HEK293 (cell line): Measurements from ENCODE around the gene NFATC3.
A peak's percentile ranks its signal among the peaks of the same experiment; 100 is the strongest.

Source experiments
- GLI4 ChIP-seq: fragments of 450-650 bp; formaldehyde crosslinking; IDR thresholded peaks from 2 replicates; pipeline ENCODE4 v1.5.1; 2016; ENCODE audit warnings: missing biosample characterization, missing genetic modification characterization
- GLIS1 ChIP-seq: fragments of 450-650 bp; formaldehyde crosslinking; IDR thresholded peaks from 2 replicates; pipeline ENCODE4 v1.5.1; 2016; ENCODE audit warnings: missing biosample characterization, missing genetic modification characterization
- KLF16 ChIP-seq: fragments of 450-650 bp; formaldehyde crosslinking; IDR thresholded peaks from 2 replicates; pipeline ENCODE4 v1.5.1; 2017; ENCODE audit warnings: missing biosample characterization, missing genetic modification characterization
- KLF8 ChIP-seq: fragments of 450-650 bp; formaldehyde crosslinking; IDR thresholded peaks from 2 replicates; pipeline ENCODE4 v1.5.1; 2016; ENCODE audit warnings: missing biosample characterization, missing genetic modification characterization
- OVOL3 ChIP-seq: fragments of 450-650 bp; formaldehyde crosslinking; IDR thresholded peaks from 2 replicates; pipeline ENCODE4 v1.5.1; 2016; ENCODE audit warnings: missing biosample characterization, missing genetic modification characterization
- ZBTB20 ChIP-seq: fragments of 450-650 bp; formaldehyde crosslinking; IDR thresholded peaks from 2 replicates; pipeline ENCODE4 v1.5.1; 2016; ENCODE audit warnings: missing biosample characterization, missing genetic modification characterization
- ZBTB7A ChIP-seq: fragments of 450-650 bp; formaldehyde crosslinking; IDR thresholded peaks from 2 replicates; pipeline ENCODE4 v1.5.1; 2016; ENCODE audit warnings: low read depth, missing biosample characterization, missing genetic modification characterization
- ZBTB8A ChIP-seq: fragments of 450-650 bp; formaldehyde crosslinking; IDR thresholded peaks from 2 replicates; pipeline ENCODE4 v1.5.1; 2016; ENCODE audit warnings: missing biosample characterization, missing genetic modification characterization
- ZFHX2 ChIP-seq: fragments of 450-650 bp; formaldehyde crosslinking; conservative IDR thresholded peaks from 2 replicates; pipeline ENCODE4 v1.5.1; 2016; ENCODE audit warnings: missing biosample characterization, missing genetic modification characterization
- ZNF133 ChIP-seq: fragments of 450-650 bp; formaldehyde crosslinking; IDR thresholded peaks from 2 replicates; pipeline ENCODE4 v1.5.1; 2016; ENCODE audit warnings: missing biosample characterization, missing genetic modification characterization
- ZNF19 ChIP-seq: fragments of 450-650 bp; formaldehyde crosslinking; IDR thresholded peaks from 2 replicates; pipeline ENCODE4; 2016; ENCODE audit warnings: missing biosample characterization, missing genetic modification characterization, low read depth
- ZNF211 ChIP-seq: fragments of 450-650 bp; formaldehyde crosslinking; IDR thresholded peaks from 2 replicates; pipeline ENCODE4 v1.5.1; 2016; ENCODE audit warnings: low read depth, missing biosample characterization, missing genetic modification characterization
- ZNF335 ChIP-seq: fragments of 450-650 bp; formaldehyde crosslinking; conservative IDR thresholded peaks from 2 replicates; pipeline ENCODE4 v1.5.1; 2016; ENCODE audit warnings: missing biosample characterization, missing genetic modification characterization
- ZNF354C ChIP-seq: fragments of 450-650 bp; formaldehyde crosslinking; IDR thresholded peaks from 2 replicates; pipeline ENCODE4 v1.5.1; 2016; ENCODE audit warnings: missing biosample characterization, missing genetic modification characterization, low read depth, borderline replicate concordance
- ZNF544 ChIP-seq: fragments of 450-650 bp; formaldehyde crosslinking; IDR thresholded peaks from 2 replicates; pipeline ENCODE4 v1.5.0; 2017; ENCODE audit warnings: missing biosample characterization, missing genetic modification characterization
- ZNF621 ChIP-seq: fragments of 450-650 bp; formaldehyde crosslinking; IDR thresholded peaks from 2 replicates; pipeline ENCODE4 v1.5.1; 2017; ENCODE audit warnings: missing biosample characterization, missing genetic modification characterization
- ZNF623 ChIP-seq: fragments of 450-650 bp; formaldehyde crosslinking; IDR thresholded peaks from 2 replicates; pipeline ENCODE4 v1.5.1; 2016; ENCODE audit warnings: missing biosample characterization, missing genetic modification characterization
- ZNF629 ChIP-seq: fragments of 450-650 bp; formaldehyde crosslinking; IDR thresholded peaks from 2 replicates; pipeline ENCODE4 v1.5.1; 2017; ENCODE audit warnings: missing biosample characterization, missing genetic modification characterization
- ZNF76 ChIP-seq: fragments of 450-650 bp; formaldehyde crosslinking; IDR thresholded peaks from 2 replicates; pipeline ENCODE4; 2016; ENCODE audit warnings: low read depth, missing biosample characterization, missing genetic modification characterization, borderline replicate concordance
- ZNF830 ChIP-seq: fragments of 450-650 bp; IDR thresholded peaks from 2 replicates; pipeline ENCODE4 v1.5.0; 2018; ENCODE audit warnings: missing biosample characterization, missing genetic modification characterization, low read depth, mild to moderate bottlenecking, moderate library complexity
- ZNF843 ChIP-seq: fragments of 450-650 bp; formaldehyde crosslinking; IDR thresholded peaks from 2 replicates; pipeline ENCODE4 v1.5.1; 2016; ENCODE audit warnings: missing biosample characterization, missing genetic modification characterization
- TF ChIP-seq, protein P1 (sequence below): fragments of 450-650 bp; formaldehyde crosslinking; conservative IDR thresholded peaks from 2 replicates; pipeline ENCODE4 v1.5.1; 2016; ENCODE audit warnings: low read depth, missing biosample characterization, missing genetic modification characterization
- TF ChIP-seq, protein P2 (sequence below): fragments of 450-650 bp; formaldehyde crosslinking; optimal IDR thresholded peaks from 2 replicates; pipeline ENCODE3; 2016; ENCODE audit warnings: missing biosample characterization, mild to moderate bottlenecking, missing genetic modification characterization
- TF ChIP-seq, protein P3 (sequence below): fragments of 450-650 bp; formaldehyde crosslinking; IDR thresholded peaks from 2 replicates; pipeline ENCODE4 v1.5.1; 2016; ENCODE audit warnings: missing biosample characterization, missing genetic modification characterization
- TF ChIP-seq, protein P4 (sequence below): fragments of 450-650 bp; formaldehyde crosslinking; IDR thresholded peaks from 2 replicates; pipeline ENCODE4 v1.5.1; 2017; ENCODE audit warnings: missing biosample characterization, missing genetic modification characterization
- TF ChIP-seq, protein P5 (sequence below): fragments of 450-650 bp; formaldehyde crosslinking; IDR thresholded peaks from 2 replicates; pipeline ENCODE4 v1.5.1; 2016; ENCODE audit warnings: missing biosample characterization, missing genetic modification characterization

The NFATC3 gene

DNA sequence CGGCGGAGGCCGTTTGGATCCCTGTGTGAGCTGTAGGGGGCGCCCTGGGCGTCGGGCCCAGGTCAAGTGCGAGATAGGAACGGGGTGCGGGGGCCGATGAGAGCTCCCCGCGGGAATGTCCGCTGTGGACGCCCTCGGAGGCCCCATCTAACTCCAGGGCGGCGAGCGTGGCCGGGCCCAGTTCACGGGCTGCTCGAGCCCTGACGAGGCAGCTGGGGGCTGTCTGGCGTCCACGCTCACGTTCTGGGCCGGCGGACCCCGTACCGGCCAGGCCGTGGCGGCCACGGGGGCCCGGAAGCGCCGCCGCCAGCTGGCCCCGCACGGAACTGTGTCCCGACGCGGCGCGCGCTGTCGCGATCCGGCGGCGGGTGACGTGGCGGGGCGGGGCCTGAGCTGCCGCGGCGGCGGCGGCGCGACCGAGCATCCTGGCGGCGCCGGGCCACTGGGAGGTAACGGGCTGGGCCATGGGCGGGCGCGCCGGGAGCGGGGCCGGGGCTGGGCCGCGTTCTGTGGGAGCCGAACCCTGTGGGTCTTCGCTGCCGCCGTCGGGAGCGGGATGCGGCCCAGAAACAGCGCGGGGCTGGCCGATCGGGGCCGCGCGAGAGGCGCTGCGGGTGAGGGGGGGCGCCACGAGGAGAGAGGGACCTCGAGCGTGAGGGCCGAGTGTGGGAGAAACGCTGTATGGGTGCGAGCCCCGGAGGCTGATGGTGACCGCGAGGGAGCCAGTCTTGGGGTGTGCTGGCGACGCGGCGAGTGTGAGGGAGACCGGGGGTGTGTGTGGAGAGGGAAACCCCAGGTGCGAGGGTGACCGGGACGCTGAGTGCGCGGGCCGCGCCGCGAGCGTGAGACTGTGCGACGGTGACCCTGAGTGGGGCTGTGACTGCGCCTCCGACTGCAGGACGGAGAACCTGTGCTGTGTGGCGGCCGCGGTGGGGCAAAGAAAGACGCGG, 179.2 kb downstream of the NFATC3 start, which contains the start of gene SLC7A6 (continued):
- TF ChIP-seq, protein P1, sequence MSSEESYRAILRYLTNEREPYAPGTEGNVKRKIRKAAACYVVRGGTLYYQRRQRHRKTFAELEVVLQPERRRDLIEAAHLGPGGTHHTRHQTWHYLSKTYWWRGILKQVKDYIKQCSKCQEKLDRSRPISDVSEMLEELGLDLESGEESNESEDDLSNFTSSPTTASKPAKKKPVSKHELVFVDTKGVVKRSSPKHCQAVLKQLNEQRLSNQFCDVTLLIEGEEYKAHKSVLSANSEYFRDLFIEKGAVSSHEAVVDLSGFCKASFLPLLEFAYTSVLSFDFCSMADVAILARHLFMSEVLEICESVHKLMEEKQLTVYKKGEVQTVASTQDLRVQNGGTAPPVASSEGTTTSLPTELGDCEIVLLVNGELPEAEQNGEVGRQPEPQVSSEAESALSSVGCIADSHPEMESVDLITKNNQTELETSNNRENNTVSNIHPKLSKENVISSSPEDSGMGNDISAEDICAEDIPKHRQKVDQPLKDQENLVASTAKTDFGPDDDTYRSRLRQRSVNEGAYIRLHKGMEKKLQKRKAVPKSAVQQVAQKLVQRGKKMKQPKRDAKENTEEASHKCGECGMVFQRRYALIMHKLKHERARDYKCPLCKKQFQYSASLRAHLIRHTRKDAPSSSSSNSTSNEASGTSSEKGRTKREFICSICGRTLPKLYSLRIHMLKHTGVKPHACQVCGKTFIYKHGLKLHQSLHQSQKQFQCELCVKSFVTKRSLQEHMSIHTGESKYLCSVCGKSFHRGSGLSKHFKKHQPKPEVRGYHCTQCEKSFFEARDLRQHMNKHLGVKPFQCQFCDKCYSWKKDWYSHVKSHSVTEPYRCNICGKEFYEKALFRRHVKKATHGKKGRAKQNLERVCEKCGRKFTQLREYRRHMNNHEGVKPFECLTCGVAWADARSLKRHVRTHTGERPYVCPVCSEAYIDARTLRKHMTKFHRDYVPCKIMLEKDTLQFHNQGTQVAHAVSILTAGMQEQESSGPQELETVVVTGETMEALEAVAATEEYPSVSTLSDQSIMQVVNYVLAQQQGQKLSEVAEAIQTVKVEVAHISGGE (tag by site-specific recombination): peak; percentile 63; the same call in 1 of the 2 replicates
- TF ChIP-seq OVOL3 (0 out of 2 replicates have a peak, but pooled peaks have one; percentile 21), GLI4 (0 out of 2 replicates have a peak, but pooled peaks have one; percentile 67), ZNF133 (peak; percentile 19), ZNF76 (tag by site-specific recombination) (peak; percentile 54; the same call in 1 of the 2 replicates), ZBTB8A (0 out of 2 replicates have a peak, but pooled peaks have one; percentile 31), ZNF623 (tag by site-specific recombination) (no peak; the same call in 1 of the 2 replicates), ZBTB20 (peak; percentile 77), ZNF544 (tag by site-specific recombination) (no peak), ZNF843 (peak; percentile 58), ZNF354C (tag by site-specific recombination) (no peak), KLF16 (tag by site-specific recombination) (peak; percentile 80), ZNF830 (tag by site-specific recombination) (no peak), ZBTB7A (peak; percentile 77; the same call in 1 of the 2 replicates), ZNF621 (tag by site-specific recombination) (no peak), ZNF19 (tag by site-specific recombination) (no peak), GLIS1 (tag by site-specific recombination) (peak; percentile 19; the same call in 1 of the 2 replicates), ZNF629 (peak; percentile 32; the same call in 1 of the 2 replicates), ZFHX2 (tag by site-specific recombination) (peak; percentile 71), KLF8 (tag by site-specific recombination) (peak; percentile 49; the same call in 1 of the 2 replicates), ZNF211 (no peak), ZNF335 (tag by site-specific recombination) (peak; percentile 90)
- TF ChIP-seq, protein P2, sequence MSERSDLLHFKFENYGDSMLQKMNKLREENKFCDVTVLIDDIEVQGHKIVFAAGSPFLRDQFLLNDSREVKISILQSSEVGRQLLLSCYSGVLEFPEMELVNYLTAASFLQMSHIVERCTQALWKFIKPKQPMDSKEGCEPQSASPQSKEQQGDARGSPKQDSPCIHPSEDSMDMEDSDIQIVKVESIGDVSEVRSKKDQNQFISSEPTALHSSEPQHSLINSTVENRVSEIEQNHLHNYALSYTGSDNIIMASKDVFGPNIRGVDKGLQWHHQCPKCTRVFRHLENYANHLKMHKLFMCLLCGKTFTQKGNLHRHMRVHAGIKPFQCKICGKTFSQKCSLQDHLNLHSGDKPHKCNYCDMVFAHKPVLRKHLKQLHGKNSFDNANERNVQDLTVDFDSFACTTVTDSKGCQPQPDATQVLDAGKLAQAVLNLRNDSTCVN (tag by site-specific recombination): peak; percentile 98
- TF ChIP-seq, protein P3, sequence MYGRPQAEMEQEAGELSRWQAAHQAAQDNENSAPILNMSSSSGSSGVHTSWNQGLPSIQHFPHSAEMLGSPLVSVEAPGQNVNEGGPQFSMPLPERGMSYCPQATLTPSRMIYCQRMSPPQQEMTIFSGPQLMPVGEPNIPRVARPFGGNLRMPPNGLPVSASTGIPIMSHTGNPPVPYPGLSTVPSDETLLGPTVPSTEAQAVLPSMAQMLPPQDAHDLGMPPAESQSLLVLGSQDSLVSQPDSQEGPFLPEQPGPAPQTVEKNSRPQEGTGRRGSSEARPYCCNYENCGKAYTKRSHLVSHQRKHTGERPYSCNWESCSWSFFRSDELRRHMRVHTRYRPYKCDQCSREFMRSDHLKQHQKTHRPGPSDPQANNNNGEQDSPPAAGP (tag by site-specific recombination): peak; percentile 29; the same call in 1 of the 2 replicates
- TF ChIP-seq, protein P4, sequence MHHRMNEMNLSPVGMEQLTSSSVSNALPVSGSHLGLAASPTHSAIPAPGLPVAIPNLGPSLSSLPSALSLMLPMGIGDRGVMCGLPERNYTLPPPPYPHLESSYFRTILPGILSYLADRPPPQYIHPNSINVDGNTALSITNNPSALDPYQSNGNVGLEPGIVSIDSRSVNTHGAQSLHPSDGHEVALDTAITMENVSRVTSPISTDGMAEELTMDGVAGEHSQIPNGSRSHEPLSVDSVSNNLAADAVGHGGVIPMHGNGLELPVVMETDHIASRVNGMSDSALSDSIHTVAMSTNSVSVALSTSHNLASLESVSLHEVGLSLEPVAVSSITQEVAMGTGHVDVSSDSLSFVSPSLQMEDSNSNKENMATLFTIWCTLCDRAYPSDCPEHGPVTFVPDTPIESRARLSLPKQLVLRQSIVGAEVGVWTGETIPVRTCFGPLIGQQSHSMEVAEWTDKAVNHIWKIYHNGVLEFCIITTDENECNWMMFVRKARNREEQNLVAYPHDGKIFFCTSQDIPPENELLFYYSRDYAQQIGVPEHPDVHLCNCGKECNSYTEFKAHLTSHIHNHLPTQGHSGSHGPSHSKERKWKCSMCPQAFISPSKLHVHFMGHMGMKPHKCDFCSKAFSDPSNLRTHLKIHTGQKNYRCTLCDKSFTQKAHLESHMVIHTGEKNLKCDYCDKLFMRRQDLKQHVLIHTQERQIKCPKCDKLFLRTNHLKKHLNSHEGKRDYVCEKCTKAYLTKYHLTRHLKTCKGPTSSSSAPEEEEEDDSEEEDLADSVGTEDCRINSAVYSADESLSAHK (tag by site-specific recombination): peak; percentile 48; the same call in 1 of the 2 replicates
- TF ChIP-seq, protein P5, sequence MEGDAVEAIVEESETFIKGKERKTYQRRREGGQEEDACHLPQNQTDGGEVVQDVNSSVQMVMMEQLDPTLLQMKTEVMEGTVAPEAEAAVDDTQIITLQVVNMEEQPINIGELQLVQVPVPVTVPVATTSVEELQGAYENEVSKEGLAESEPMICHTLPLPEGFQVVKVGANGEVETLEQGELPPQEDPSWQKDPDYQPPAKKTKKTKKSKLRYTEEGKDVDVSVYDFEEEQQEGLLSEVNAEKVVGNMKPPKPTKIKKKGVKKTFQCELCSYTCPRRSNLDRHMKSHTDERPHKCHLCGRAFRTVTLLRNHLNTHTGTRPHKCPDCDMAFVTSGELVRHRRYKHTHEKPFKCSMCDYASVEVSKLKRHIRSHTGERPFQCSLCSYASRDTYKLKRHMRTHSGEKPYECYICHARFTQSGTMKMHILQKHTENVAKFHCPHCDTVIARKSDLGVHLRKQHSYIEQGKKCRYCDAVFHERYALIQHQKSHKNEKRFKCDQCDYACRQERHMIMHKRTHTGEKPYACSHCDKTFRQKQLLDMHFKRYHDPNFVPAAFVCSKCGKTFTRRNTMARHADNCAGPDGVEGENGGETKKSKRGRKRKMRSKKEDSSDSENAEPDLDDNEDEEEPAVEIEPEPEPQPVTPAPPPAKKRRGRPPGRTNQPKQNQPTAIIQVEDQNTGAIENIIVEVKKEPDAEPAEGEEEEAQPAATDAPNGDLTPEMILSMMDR (tag by site-specific recombination): peak; percentile 98
